ENCODE data around the gene ADAMTS19. TPM values are rescaled to one million over a fixed set of nuclear protein-coding genes. Genes with fewer than 3 reads are reported as not detected.

ADAMTS19 gene
- total RNA-seq, 2 experiments from 2014 or later = not detected

GRCh38 chr5:129465776-129466344 lies 5.8 kb downstream of the ADAMTS19 start:
- BruUV-seq (replicated peaks) = no TSS peak
- Histone ChIP-seq H2AFZ (ENCODE audit: low read length) (no peak overlapping the region), H3K9me3 (ENCODE audit: low read length) (no peaks in the 10 kb centered on the region), H4K20me1 (ENCODE audit: insufficient read depth, low read length) (no peaks in the 10 kb centered on the region), H3K27ac (ENCODE audit: low read depth, low read length, poor library complexity, severe bottlenecking) (no peak overlapping the region), H3K36me3 (ENCODE audit: insufficient read depth, low read length) (no peaks in the 10 kb centered on the region), H3K4me3 (ENCODE audit: low read depth, low read length, poor library complexity, severe bottlenecking) (no peak overlapping the region), H3K4me1 (ENCODE audit: insufficient read depth, low read length, poor library complexity, severe bottlenecking) (no peaks in the 10 kb centered on the region), H3K79me2 (ENCODE audit: insufficient read depth, low read depth, low read length) (no peaks in the 10 kb centered on the region), H3K4me2 (ENCODE audit: low read length) (no peak overlapping the region), H3K9me2 (ENCODE audit: insufficient read depth, low read length) (no peaks in the 10 kb centered on the region)
- ChIA-PET POLR2A (interaction anchor here (0.7 kb wide), 1 partner anchor 301 kb away, joined by 3 read pairs; no protein-coding TSS in a partner anchor), CTCF (ENCODE audit: unreplicated experiment) (no interaction called here)
- no peak for DNase-seq (ENCODE audit: low spot score)
- intact Hi-C loops (cut with micrococcal nuclease; ENCODE audit: unreplicated experiment) = no loop called here
- TF ChIP-seq, protein P1, sequence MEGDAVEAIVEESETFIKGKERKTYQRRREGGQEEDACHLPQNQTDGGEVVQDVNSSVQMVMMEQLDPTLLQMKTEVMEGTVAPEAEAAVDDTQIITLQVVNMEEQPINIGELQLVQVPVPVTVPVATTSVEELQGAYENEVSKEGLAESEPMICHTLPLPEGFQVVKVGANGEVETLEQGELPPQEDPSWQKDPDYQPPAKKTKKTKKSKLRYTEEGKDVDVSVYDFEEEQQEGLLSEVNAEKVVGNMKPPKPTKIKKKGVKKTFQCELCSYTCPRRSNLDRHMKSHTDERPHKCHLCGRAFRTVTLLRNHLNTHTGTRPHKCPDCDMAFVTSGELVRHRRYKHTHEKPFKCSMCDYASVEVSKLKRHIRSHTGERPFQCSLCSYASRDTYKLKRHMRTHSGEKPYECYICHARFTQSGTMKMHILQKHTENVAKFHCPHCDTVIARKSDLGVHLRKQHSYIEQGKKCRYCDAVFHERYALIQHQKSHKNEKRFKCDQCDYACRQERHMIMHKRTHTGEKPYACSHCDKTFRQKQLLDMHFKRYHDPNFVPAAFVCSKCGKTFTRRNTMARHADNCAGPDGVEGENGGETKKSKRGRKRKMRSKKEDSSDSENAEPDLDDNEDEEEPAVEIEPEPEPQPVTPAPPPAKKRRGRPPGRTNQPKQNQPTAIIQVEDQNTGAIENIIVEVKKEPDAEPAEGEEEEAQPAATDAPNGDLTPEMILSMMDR (conservative IDR thresholded peaks at IDR 0.05; ENCODE audit: low read length) = no peak
- TF ChIP-seq EZH2phosphoT487 (IDR thresholded peaks at IDR 0.05; ENCODE audit: borderline replicate concordance, low read depth, low read length) = no peak

DNA sequence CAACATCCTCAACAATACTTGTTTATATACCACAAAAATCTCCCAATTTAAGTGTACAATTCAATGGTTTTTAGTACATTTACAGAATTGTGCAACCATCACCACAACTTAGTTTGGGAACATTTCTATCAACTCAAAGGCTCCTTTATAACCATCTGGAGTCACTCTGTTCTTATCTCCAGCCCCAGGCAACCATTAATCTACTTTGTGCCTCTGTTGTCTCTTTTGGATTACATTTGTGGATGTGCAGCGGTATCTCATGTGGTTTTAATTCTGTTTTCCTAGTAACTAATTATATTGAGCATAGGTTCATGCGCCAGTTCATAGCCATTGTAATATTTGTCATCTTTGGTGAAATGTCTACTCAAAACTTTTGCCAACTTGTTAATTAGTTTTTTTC lies 14.4 kb downstream of the ADAMTS19 start:
- intact Hi-C loops (cut with micrococcal nuclease; ENCODE audit: unreplicated experiment) = no loop called here
- BruUV-seq (replicated peaks) = no TSS peak
- TF ChIP-seq EZH2phosphoT487 (IDR thresholded peaks at IDR 0.05; ENCODE audit: borderline replicate concordance, low read depth, low read length) = no peak
- TF ChIP-seq, protein P1 (conservative IDR thresholded peaks at IDR 0.05; ENCODE audit: low read length) = no peak
- Histone ChIP-seq H3K9me3 (ENCODE audit: low read length) (no peaks in the 10 kb centered on the region), H3K79me2 (ENCODE audit: insufficient read depth, low read depth, low read length) (no peaks in the 10 kb centered on the region), H3K27ac (ENCODE audit: low read depth, low read length, poor library complexity, severe bottlenecking) (no peak overlapping the region), H2AFZ (ENCODE audit: low read length) (no peak overlapping the region), H4K20me1 (ENCODE audit: insufficient read depth, low read length) (no peaks in the 10 kb centered on the region), H3K9me2 (ENCODE audit: insufficient read depth, low read length) (no peaks in the 10 kb centered on the region; the same call in 1 of the 2 replicates), H3K4me3 (ENCODE audit: low read depth, low read length, poor library complexity, severe bottlenecking) (no peak overlapping the region), H3K4me2 (ENCODE audit: low read length) (no peak overlapping the region), H3K4me1 (ENCODE audit: insufficient read depth, low read length, poor library complexity, severe bottlenecking) (no peaks in the 10 kb centered on the region), H3K36me3 (ENCODE audit: insufficient read depth, low read length) (no peaks in the 10 kb centered on the region)
- CTCF ChIA-PET (ENCODE audit: unreplicated experiment) = no interaction called here
- POLR2A ChIA-PET = no interaction called here
- DNase-seq (ENCODE audit: low spot score) = no peak

- Histone ChIP-seq H3K4me2 (ENCODE audit: low read length) (no peak overlapping the region), H3K27ac (ENCODE audit: low read depth, low read length, poor library complexity, severe bottlenecking) (no peak overlapping the region), H3K79me2 (ENCODE audit: insufficient read depth, low read depth, low read length) (no peaks in the 10 kb centered on the region), H3K4me3 (ENCODE audit: low read depth, low read length, poor library complexity, severe bottlenecking) (no peak overlapping the region), H4K20me1 (ENCODE audit: insufficient read depth, low read length) (no peaks in the 10 kb centered on the region), H3K9me2 (ENCODE audit: insufficient read depth, low read length) (no peaks in the 10 kb centered on the region; the same call in 1 of the 2 replicates), H3K36me3 (ENCODE audit: insufficient read depth, low read length) (no peaks in the 10 kb centered on the region), H3K9me3 (ENCODE audit: low read length) (no peaks in the 10 kb centered on the region), H2AFZ (ENCODE audit: low read length) (no peak overlapping the region), H3K4me1 (ENCODE audit: insufficient read depth, low read length, poor library complexity, severe bottlenecking) (no peaks in the 10 kb centered on the region)
- intact Hi-C loops (cut with micrococcal nuclease; ENCODE audit: unreplicated experiment) = no loop called here
- BruUV-seq (replicated peaks) = no TSS peak
- ChIA-PET CTCF (ENCODE audit: unreplicated experiment) (no interaction called here), POLR2A (no interaction called here)
- DNase-seq (ENCODE audit: low spot score) = no peak
- TF ChIP-seq, protein P1 (conservative IDR thresholded peaks at IDR 0.05; ENCODE audit: low read length) = no peak
- TF ChIP-seq EZH2phosphoT487 (IDR thresholded peaks at IDR 0.05; ENCODE audit: borderline replicate concordance, low read depth, low read length) = no peak
Measured at GRCh38 chr5:129476751-129477150, 16.7 kb downstream of the ADAMTS19 start.
